ENCODE measurements around the gene CRISP1. TPM values are rescaled to one million over a fixed set of nuclear protein-coding genes. Genes with fewer than 3 reads are reported as not detected.

The CRISP1 gene
- polyA plus RNA-seq, 3 donors = not detected

Other genes with a start within 250 kb of the CRISP1 start
- 1 to 10 TPM in 1 of 3 donors, under 1 TPM in 2; 0.56 to 2.2 (median 0.88) TPM for gene RHAG, start 229.7 kb downstream of the CRISP1 start, polyA plus RNA-seq (ENCODE audit: insufficient read length in 3 of 3)
- under 1 TPM in 2 of 3 donors, not detected in 1; 0.07 to 0.14 TPM for gene CRISP2, start 153.0 kb downstream of the CRISP1 start, polyA plus RNA-seq (ENCODE audit: insufficient read length in 3 of 3)
- under 1 TPM; 0.17 to 0.37 (median 0.31) TPM for gene CRISP3, start 122.1 kb downstream of the CRISP1 start, polyA plus RNA-seq (ENCODE audit: insufficient read length in 3 of 3)
- under 1 TPM in 1 of 3 donors, not detected in 2; 0.11 TPM for gene PGK2, start 79.2 kb downstream of the CRISP1 start, polyA plus RNA-seq (ENCODE audit: insufficient read length in 3 of 3)
- gene DEFB114, start 97.6 kb upstream of the CRISP1 start, polyA plus RNA-seq (ENCODE audit: insufficient read length in 3 of 3) = not detected
- not detected for gene DEFB113, start 103.1 kb upstream of the CRISP1 start, polyA plus RNA-seq (ENCODE audit: insufficient read length in 3 of 3)
- gene DEFB110, start 155.5 kb upstream of the CRISP1 start, polyA plus RNA-seq (ENCODE audit: insufficient read length in 3 of 3) = not detected
- gene DEFB112, start 183.4 kb upstream of the CRISP1 start, polyA plus RNA-seq (ENCODE audit: insufficient read length in 3 of 3) = not detected